ENCODE measurements around the gene GNB1. TPM values are rescaled to one million over a fixed set of nuclear protein-coding genes. Genes with fewer than 3 reads are reported as not detected.

GNB1 gene
- total and polyA plus RNA-seq, 9 of the 15 experiments (the other 6 are each of a cell fraction or from before 2014, with no cell fraction given) = 34.3 to 388 (median 114) TPM

DNA sequence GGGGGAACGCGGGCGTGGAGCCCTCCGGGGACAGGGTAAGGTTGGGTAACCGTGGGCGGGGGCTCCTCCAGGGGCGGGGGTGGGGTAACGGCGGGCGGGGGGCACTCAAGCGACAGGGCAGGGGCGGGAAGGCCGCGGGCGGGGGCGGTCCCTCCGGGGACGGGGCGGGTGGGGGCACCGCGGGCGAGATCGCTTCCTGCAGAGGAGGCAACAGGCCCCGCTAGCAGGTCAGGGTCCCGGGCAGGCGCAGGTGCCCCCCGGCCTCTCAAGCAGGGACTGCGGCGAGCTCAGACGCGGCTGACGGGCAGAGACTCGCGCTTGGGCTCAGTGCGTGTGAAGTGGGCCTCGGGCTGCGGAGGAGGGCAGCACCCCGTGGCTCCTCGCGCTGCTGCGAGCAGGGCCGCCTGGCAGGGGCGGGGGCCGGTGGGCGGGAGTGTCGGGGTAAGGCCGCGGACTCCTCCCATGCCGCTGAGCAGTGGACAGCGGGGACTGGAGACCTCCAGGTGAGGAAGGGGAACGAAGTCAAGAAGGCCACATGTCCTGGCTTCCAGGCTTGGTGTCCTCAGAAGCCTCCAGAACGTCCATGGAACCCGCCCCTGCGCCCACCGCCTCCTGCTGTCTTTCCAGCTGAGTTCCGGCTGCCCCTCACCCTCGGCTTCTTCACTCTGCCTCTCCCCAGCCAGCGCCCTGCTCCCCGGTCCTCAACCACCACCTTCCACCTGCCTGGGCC is 627 bp upstream of the GNB1 start (continued):
- TF ChIP-seq, protein P1, sequence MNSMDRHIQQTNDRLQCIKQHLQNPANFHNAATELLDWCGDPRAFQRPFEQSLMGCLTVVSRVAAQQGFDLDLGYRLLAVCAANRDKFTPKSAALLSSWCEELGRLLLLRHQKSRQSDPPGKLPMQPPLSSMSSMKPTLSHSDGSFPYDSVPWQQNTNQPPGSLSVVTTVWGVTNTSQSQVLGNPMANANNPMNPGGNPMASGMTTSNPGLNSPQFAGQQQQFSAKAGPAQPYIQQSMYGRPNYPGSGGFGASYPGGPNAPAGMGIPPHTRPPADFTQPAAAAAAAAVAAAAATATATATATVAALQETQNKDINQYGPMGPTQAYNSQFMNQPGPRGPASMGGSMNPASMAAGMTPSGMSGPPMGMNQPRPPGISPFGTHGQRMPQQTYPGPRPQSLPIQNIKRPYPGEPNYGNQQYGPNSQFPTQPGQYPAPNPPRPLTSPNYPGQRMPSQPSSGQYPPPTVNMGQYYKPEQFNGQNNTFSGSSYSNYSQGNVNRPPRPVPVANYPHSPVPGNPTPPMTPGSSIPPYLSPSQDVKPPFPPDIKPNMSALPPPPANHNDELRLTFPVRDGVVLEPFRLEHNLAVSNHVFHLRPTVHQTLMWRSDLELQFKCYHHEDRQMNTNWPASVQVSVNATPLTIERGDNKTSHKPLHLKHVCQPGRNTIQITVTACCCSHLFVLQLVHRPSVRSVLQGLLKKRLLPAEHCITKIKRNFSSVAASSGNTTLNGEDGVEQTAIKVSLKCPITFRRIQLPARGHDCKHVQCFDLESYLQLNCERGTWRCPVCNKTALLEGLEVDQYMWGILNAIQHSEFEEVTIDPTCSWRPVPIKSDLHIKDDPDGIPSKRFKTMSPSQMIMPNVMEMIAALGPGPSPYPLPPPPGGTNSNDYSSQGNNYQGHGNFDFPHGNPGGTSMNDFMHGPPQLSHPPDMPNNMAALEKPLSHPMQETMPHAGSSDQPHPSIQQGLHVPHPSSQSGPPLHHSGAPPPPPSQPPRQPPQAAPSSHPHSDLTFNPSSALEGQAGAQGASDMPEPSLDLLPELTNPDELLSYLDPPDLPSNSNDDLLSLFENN (IDR thresholded peaks at IDR 0.05; ENCODE audit: low read depth in 2 of 2, low read length in 2 of 2) = no peak
- TF ChIP-seq SIRT6 (IDR thresholded peaks at IDR 0.05; ENCODE audit: low read depth, low read length) = no peak
- TF ChIP-seq FOXK1 (CRISPR knock-in tag; IDR thresholded peaks at IDR 0.05; ENCODE audit: borderline replicate concordance) = no peak
- TF ChIP-seq, protein P2, sequence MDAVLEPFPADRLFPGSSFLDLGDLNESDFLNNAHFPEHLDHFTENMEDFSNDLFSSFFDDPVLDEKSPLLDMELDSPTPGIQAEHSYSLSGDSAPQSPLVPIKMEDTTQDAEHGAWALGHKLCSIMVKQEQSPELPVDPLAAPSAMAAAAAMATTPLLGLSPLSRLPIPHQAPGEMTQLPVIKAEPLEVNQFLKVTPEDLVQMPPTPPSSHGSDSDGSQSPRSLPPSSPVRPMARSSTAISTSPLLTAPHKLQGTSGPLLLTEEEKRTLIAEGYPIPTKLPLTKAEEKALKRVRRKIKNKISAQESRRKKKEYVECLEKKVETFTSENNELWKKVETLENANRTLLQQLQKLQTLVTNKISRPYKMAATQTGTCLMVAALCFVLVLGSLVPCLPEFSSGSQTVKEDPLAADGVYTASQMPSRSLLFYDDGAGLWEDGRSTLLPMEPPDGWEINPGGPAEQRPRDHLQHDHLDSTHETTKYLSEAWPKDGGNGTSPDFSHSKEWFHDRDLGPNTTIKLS (IDR thresholded peaks at IDR 0.05; ENCODE audit: borderline replicate concordance, low read depth) = no peak
- no peak for TF ChIP-seq TAF15 (IDR thresholded peaks at IDR 0.05; ENCODE audit: low read depth, low read length)
- TF ChIP-seq HDAC1 (IDR thresholded peaks at IDR 0.05) = peak in 1 of 2 experiments; percentile 71; a peak in 1 of 4 replicates
- TF ChIP-seq, protein P3, sequence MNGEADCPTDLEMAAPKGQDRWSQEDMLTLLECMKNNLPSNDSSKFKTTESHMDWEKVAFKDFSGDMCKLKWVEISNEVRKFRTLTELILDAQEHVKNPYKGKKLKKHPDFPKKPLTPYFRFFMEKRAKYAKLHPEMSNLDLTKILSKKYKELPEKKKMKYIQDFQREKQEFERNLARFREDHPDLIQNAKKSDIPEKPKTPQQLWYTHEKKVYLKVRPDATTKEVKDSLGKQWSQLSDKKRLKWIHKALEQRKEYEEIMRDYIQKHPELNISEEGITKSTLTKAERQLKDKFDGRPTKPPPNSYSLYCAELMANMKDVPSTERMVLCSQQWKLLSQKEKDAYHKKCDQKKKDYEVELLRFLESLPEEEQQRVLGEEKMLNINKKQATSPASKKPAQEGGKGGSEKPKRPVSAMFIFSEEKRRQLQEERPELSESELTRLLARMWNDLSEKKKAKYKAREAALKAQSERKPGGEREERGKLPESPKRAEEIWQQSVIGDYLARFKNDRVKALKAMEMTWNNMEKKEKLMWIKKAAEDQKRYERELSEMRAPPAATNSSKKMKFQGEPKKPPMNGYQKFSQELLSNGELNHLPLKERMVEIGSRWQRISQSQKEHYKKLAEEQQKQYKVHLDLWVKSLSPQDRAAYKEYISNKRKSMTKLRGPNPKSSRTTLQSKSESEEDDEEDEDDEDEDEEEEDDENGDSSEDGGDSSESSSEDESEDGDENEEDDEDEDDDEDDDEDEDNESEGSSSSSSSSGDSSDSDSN (IDR thresholded peaks at IDR 0.05; ENCODE audit: borderline replicate concordance in 1 of 2, low read depth in 2 of 2, low read length in 2 of 2) = no peak
